ENCODE data around the gene EGFL8.

- TF ChIP-seq, protein P1, sequence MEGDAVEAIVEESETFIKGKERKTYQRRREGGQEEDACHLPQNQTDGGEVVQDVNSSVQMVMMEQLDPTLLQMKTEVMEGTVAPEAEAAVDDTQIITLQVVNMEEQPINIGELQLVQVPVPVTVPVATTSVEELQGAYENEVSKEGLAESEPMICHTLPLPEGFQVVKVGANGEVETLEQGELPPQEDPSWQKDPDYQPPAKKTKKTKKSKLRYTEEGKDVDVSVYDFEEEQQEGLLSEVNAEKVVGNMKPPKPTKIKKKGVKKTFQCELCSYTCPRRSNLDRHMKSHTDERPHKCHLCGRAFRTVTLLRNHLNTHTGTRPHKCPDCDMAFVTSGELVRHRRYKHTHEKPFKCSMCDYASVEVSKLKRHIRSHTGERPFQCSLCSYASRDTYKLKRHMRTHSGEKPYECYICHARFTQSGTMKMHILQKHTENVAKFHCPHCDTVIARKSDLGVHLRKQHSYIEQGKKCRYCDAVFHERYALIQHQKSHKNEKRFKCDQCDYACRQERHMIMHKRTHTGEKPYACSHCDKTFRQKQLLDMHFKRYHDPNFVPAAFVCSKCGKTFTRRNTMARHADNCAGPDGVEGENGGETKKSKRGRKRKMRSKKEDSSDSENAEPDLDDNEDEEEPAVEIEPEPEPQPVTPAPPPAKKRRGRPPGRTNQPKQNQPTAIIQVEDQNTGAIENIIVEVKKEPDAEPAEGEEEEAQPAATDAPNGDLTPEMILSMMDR (IDR thresholded peaks at IDR 0.05) = no peak
- no peak for TF ChIP-seq POLR2AphosphoS5 (IDR thresholded peaks at IDR 0.05; ENCODE audit: insufficient read depth in 1 of 2, low read depth in 1 of 2)
These were observed 17.6 kb downstream of the EGFL8 start for GRCh38 chr6:32181915-32182529.
